ENCODE data around the gene LHX3.

DNA sequence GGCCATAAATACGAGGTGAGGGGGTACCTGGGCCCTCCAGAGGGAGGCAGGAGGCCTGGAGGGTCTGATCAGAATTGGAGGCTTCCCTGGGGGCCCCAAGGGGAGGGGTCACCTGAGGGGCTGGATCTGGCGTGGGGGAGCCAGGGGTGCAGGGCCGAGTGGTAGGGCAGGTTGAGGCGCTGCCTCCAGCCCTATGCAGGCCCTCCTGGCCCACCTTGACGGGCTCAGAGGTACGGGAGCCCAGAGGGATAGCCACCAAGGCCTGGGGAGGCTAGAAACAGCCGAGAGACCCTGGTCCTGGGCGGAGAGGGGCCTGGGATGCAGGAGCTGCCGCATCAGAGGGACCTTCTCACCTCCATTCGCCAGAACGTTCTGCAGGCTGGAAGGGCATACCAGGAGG, 24.3 kb downstream of the LHX3 start:
- no peak for TF ChIP-seq EZH2 (IDR thresholded peaks at IDR 0.05; ENCODE audit: insufficient read depth, low read length)
- no peak for TF ChIP-seq CTCF (IDR thresholded peaks at IDR 0.05; ENCODE audit: insufficient read depth, low read depth, low read length)
